ENCODE data around the gene CPB2. TPM values are rescaled to one million over a fixed set of nuclear protein-coding genes. Genes with fewer than 3 reads are reported as not detected.

The CPB2 gene
- total and polyA plus RNA-seq, 5 donors from 2014 or later: 0.17 TPM; not detected in 4

- H3K27ac Mint-ChIP-seq: peak overlapping the region in 2 of 3 donors; percentile 89
- ATAC-seq (ENCODE audit: low read depth in 2 of 2): no peak
- H3K36me3 Mint-ChIP-seq: peaks cover 44% of the 10 kb centered on the region
- Histone ChIP-seq H3K27ac (ENCODE audit: insufficient read depth, low read length, poor library complexity, severe bottlenecking) (no peak overlapping the region), H3K27me3 (ENCODE audit: control insufficient read depth, insufficient read depth, low read length) (no peaks in the 10 kb centered on the region), H3K4me3 (ENCODE audit: low read depth, low read length) (no peak overlapping the region), H3K36me3 (ENCODE audit: control insufficient read depth, insufficient read depth, low read length) (peaks cover 96% of the 10 kb centered on the region), H3K9me3 (ENCODE audit: control insufficient read depth in 2 of 2, low read length in 2 of 2) (no peaks in the 10 kb centered on the region), H3K4me1 (ENCODE audit: control insufficient read depth, insufficient read depth, low read length, poor library complexity, severe bottlenecking) (peaks cover 3% of the 10 kb centered on the region)
- no peak for DNase-seq
- H3K4me3 Mint-ChIP-seq: no peak overlapping the region
- H3K4me1 Mint-ChIP-seq: peaks cover 12 to 27% (median 24%) of the 10 kb centered on the region in 4 donors
- no peaks in the 10 kb centered on the region for H3K9me3 Mint-ChIP-seq
- no peaks in the 10 kb centered on the region for H3K27me3 Mint-ChIP-seq
Observed at GRCh38 chr13:46145135-46145534, 40.3 kb upstream of the CPB2 start.

- no peaks in the 10 kb centered on the region for H3K9me3 Mint-ChIP-seq
- peaks cover 10 to 29% (median 19%) of the 10 kb centered on the region in 4 donors for H3K4me1 Mint-ChIP-seq
- H3K27ac Mint-ChIP-seq: peak overlapping the region; percentile 38 to 89 (median 71)
- H3K36me3 ChIP-seq (ENCODE audit: control insufficient read depth, insufficient read depth, low read length): peaks cover 95% of the 10 kb centered on the region
- no peaks in the 10 kb centered on the region for H3K27me3 Mint-ChIP-seq
- no peak overlapping the region for H3K27ac ChIP-seq (ENCODE audit: insufficient read depth, low read length, poor library complexity, severe bottlenecking)
- peaks cover 41% of the 10 kb centered on the region for H3K36me3 Mint-ChIP-seq
- H3K4me3 ChIP-seq (ENCODE audit: low read depth, low read length): no peak overlapping the region
- ATAC-seq (ENCODE audit: low read depth in 2 of 2) (no peak), DNase-seq (no peak)
- no peak overlapping the region for H3K4me3 Mint-ChIP-seq
- H3K27me3 ChIP-seq (ENCODE audit: control insufficient read depth, insufficient read depth, low read length): no peaks in the 10 kb centered on the region
- peaks cover 3% of the 10 kb centered on the region for H3K4me1 ChIP-seq (ENCODE audit: control insufficient read depth, insufficient read depth, low read length, poor library complexity, severe bottlenecking)
- no peaks in the 10 kb centered on the region for H3K9me3 ChIP-seq (ENCODE audit: control insufficient read depth in 2 of 2, low read length in 2 of 2)
Observed at GRCh38 chr13:46143184-46143701, 38.4 kb upstream of the CPB2 start.

- Histone ChIP-seq H3K4me3 (ENCODE audit: low read depth, low read length) (no peak overlapping the region), H3K36me3 (ENCODE audit: control insufficient read depth, insufficient read depth, low read length) (peaks cover 95% of the 10 kb centered on the region), H3K27ac (ENCODE audit: insufficient read depth, low read length, poor library complexity, severe bottlenecking) (no peak overlapping the region), H3K27me3 (ENCODE audit: control insufficient read depth, insufficient read depth, low read length) (no peaks in the 10 kb centered on the region), H3K9me3 (ENCODE audit: control insufficient read depth in 2 of 2, low read length in 2 of 2) (no peaks in the 10 kb centered on the region), H3K4me1 (ENCODE audit: control insufficient read depth, insufficient read depth, low read length, poor library complexity, severe bottlenecking) (peaks cover 3% of the 10 kb centered on the region)
- Mint-ChIP-seq H3K4me3 (no peak overlapping the region), H3K4me1 (peaks cover 10 to 29% (median 20%) of the 10 kb centered on the region in 4 donors), H3K9me3 (no peaks in the 10 kb centered on the region), H3K27ac (peak overlapping the region in 2 of 3 donors; percentile 73 to 89), H3K36me3 (peaks cover 45% of the 10 kb centered on the region), H3K27me3 (no peaks in the 10 kb centered on the region)
- ATAC-seq (ENCODE audit: low read depth in 2 of 2) (no peak), DNase-seq (no peak)
Observed at GRCh38 chr13:46142776-46143175, 37.9 kb upstream of the CPB2 start.

- Histone ChIP-seq H3K4me3 (ENCODE audit: low read depth, low read length) (no peak overlapping the region), H3K9me3 (ENCODE audit: control insufficient read depth in 2 of 2, low read length in 2 of 2) (no peaks in the 10 kb centered on the region), H3K27me3 (ENCODE audit: control insufficient read depth, insufficient read depth, low read length) (no peaks in the 10 kb centered on the region), H3K36me3 (ENCODE audit: control insufficient read depth, insufficient read depth, low read length) (peaks cover 98% of the 10 kb centered on the region), H3K27ac (ENCODE audit: insufficient read depth, low read length, poor library complexity, severe bottlenecking) (peak overlapping the region; percentile 51), H3K4me1 (ENCODE audit: control insufficient read depth, insufficient read depth, low read length, poor library complexity, severe bottlenecking) (peaks cover 3% of the 10 kb centered on the region)
- no peak for DNase-seq
- H3K27ac Mint-ChIP-seq: peak overlapping the region; percentile 75 to 92 (median 90)
- peaks cover 17 to 29% (median 21%) of the 10 kb centered on the region in 4 donors for H3K4me1 Mint-ChIP-seq
- ATAC-seq (ENCODE audit: low read depth in 2 of 2): no peak
- no peak overlapping the region for H3K4me3 Mint-ChIP-seq
- H3K27me3 Mint-ChIP-seq: no peaks in the 10 kb centered on the region
- H3K36me3 Mint-ChIP-seq: peaks cover 51% of the 10 kb centered on the region
- no peaks in the 10 kb centered on the region for H3K9me3 Mint-ChIP-seq
Observed at GRCh38 chr13:46140044-46140443, 35.2 kb upstream of the CPB2 start.

- DNase-seq (no peak), ATAC-seq (ENCODE audit: low read depth in 2 of 2) (no peak)
- H3K4me3 ChIP-seq (ENCODE audit: low read depth, low read length): no peak overlapping the region
- Mint-ChIP-seq H3K27ac (peak overlapping the region in 2 of 3 donors; percentile 84 to 87), H3K27me3 (no peaks in the 10 kb centered on the region), H3K4me1 (peaks cover 17 to 24% (median 19%) of the 10 kb centered on the region in 4 donors), H3K36me3 (peaks cover 57% of the 10 kb centered on the region), H3K9me3 (no peaks in the 10 kb centered on the region), H3K4me3 (no peak overlapping the region)
- no peaks in the 10 kb centered on the region for H3K9me3 ChIP-seq (ENCODE audit: control insufficient read depth in 2 of 2, low read length in 2 of 2)
- peaks cover 3% of the 10 kb centered on the region for H3K4me1 ChIP-seq (ENCODE audit: control insufficient read depth, insufficient read depth, low read length, poor library complexity, severe bottlenecking)
- peaks cover 96% of the 10 kb centered on the region for H3K36me3 ChIP-seq (ENCODE audit: control insufficient read depth, insufficient read depth, low read length)
- no peak overlapping the region for H3K27ac ChIP-seq (ENCODE audit: insufficient read depth, low read length, poor library complexity, severe bottlenecking)
- H3K27me3 ChIP-seq (ENCODE audit: control insufficient read depth, insufficient read depth, low read length): no peaks in the 10 kb centered on the region
Observed at GRCh38 chr13:46137627-46138317, 32.9 kb upstream of the CPB2 start.

GRCh38 chr13:46136688-46137087 lies 31.9 kb upstream of the CPB2 start:
- Histone ChIP-seq H3K4me3 (ENCODE audit: low read depth, low read length) (no peak overlapping the region), H3K36me3 (ENCODE audit: control insufficient read depth, insufficient read depth, low read length) (peaks cover 96% of the 10 kb centered on the region), H3K27ac (ENCODE audit: insufficient read depth, low read length, poor library complexity, severe bottlenecking) (no peak overlapping the region), H3K9me3 (ENCODE audit: control insufficient read depth in 2 of 2, low read length in 2 of 2) (no peaks in the 10 kb centered on the region), H3K4me1 (ENCODE audit: control insufficient read depth, insufficient read depth, low read length, poor library complexity, severe bottlenecking) (peaks cover 3% of the 10 kb centered on the region), H3K27me3 (ENCODE audit: control insufficient read depth, insufficient read depth, low read length) (no peaks in the 10 kb centered on the region)
- Mint-ChIP-seq H3K4me1 (peaks cover 19 to 27% (median 24%) of the 10 kb centered on the region in 4 donors), H3K9me3 (no peaks in the 10 kb centered on the region), H3K4me3 (no peak overlapping the region), H3K36me3 (peaks cover 61% of the 10 kb centered on the region), H3K27me3 (no peaks in the 10 kb centered on the region), H3K27ac (peak overlapping the region; percentile 73 to 89 (median 88))
- ATAC-seq (ENCODE audit: low read depth in 2 of 2) (no peak), DNase-seq (no peak)

- Mint-ChIP-seq H3K36me3 (peaks cover 65% of the 10 kb centered on the region), H3K27me3 (no peaks in the 10 kb centered on the region), H3K4me3 (no peak overlapping the region), H3K4me1 (peaks cover 14 to 23% (median 17%) of the 10 kb centered on the region in 4 donors), H3K27ac (peak overlapping the region; percentile 73 to 99 (median 89)), H3K9me3 (no peaks in the 10 kb centered on the region)
- H3K9me3 ChIP-seq (ENCODE audit: control insufficient read depth in 2 of 2, low read length in 2 of 2): no peaks in the 10 kb centered on the region
- H3K27ac ChIP-seq (ENCODE audit: insufficient read depth, low read length, poor library complexity, severe bottlenecking): no peak overlapping the region
- H3K4me3 ChIP-seq (ENCODE audit: low read depth, low read length): no peak overlapping the region
- no peaks in the 10 kb centered on the region for H3K27me3 ChIP-seq (ENCODE audit: control insufficient read depth, insufficient read depth, low read length)
- peaks cover 94% of the 10 kb centered on the region for H3K36me3 ChIP-seq (ENCODE audit: control insufficient read depth, insufficient read depth, low read length)
- no peak for DNase-seq
- ATAC-seq (ENCODE audit: low read depth in 2 of 2): no peak
- H3K4me1 ChIP-seq (ENCODE audit: control insufficient read depth, insufficient read depth, low read length, poor library complexity, severe bottlenecking): no peaks in the 10 kb centered on the region
Observed at GRCh38 chr13:46134961-46135522, 30.2 kb upstream of the CPB2 start.

Measured in CD4-positive, CD25-positive, alpha-beta regulatory T cell (primary cell).